H1 (cell line): Measurements from ENCODE around the gene PPP1R3C. TPM values are rescaled to one million over a fixed set of nuclear protein-coding genes. Genes with fewer than 3 reads are reported as not detected.

ENCODE experiments used
- CTCF ChIP-seq, 3 experiments: IDR thresholded peaks; 1 replicate in 2 of 3; 2 replicates in 1 of 3; pipeline versions ENCODE4 v1.5.1 to v1.6.1; 2011; ENCODE audit warnings: low read length in 3 of 3, mild to moderate bottlenecking in 3 of 3, inconsistent platforms in 2 of 3, low read depth in 1 of 3, moderate library complexity in 1 of 3; ENCODE audit not compliant: insufficient read depth in 1 of 3; ENCODE audit errors: control extremely low read depth in 1 of 3
- polyA plus RNA-seq, 7 experiments: library from polyadenylated mRNA; depleted of rRNA in 3 of 7; stranded (reverse) in 5 of 7; unstranded in 2 of 7; fragments of >200 nt in 5 of 7; fragments of 200-250 nt in 2 of 7; gene quantifications; 1 replicate in 5 of 7; 2 replicates in 1 of 7; 4 replicates in 1 of 7; pipeline versions ENCODE4 v1.2.1 to v1.2.3, GENCODE V29; 2011 to 2013; ENCODE audit warnings: missing spikeins in 2 of 7, mixed read lengths in 2 of 7
- total RNA-seq: library from RNA; stranded (reverse); fragmentation: NEBNext Ultra II Directional; extraction: Animal tissue kit (Norgen Biotek cat#: 25700); gene quantifications from 2 replicates; pipeline ENCODE4 v1.2.1, GENCODE V29; 2021

Gene PPP1R3C
- total and polyA plus RNA-seq, 2 of the 8 experiments (the other 6 are each of a cell fraction or from before 2014, with no cell fraction given) = 1.3 TPM

- TF ChIP-seq CTCF (IDR thresholded peaks at IDR 0.05; ENCODE audit: control extremely low read depth in 1 of 3, insufficient read depth in 1 of 3, low read depth in 1 of 3, low read length in 3 of 3) = no peak
These were observed 42.5 kb downstream of the PPP1R3C start (continued) for GRCh38 chr10:91590142-91590903.
